IMR-90 (cell line): Measurements from ENCODE around the gene TXNDC5. TPM values are rescaled to one million over a fixed set of nuclear protein-coding genes. Genes with fewer than 3 reads are reported as not detected.

Experiments used
- ATAC-seq: fragments of 200-7000 bp; cut with Tn5 transposase; 2 replicates; pipeline ENCODE4 v1.9.1; 2020; ENCODE audit warnings: low read depth, mild to moderate bottlenecking, moderate library complexity
- BruUV-seq: library from RNA; stranded (reverse); fragments of 400-500 nt; replicated peaks from 2 replicates; lab custom pipeline; 2021; lab: Mats Ljungman, UMichigan
- CTCF ChIA-PET: fragments of 300-600 bp; formaldehyde crosslinking; extraction: SDS; loops from one replicate; lab custom pipeline; 2021; ENCODE audit warnings: antibody characterized with exemption; lab: Yijun Ruan, JAX
- POLR2A ChIA-PET: fragments of 300-600 bp; sonication (Branson Sonifier 250); formaldehyde crosslinking; loops from one replicate; lab custom pipeline; 2022; ENCODE audit warnings: antibody characterized with exemption; ENCODE audit not compliant: unreplicated experiment; lab: Charles Lee
- DNase-seq: peaks from one replicate; pipeline ENCODE4 v3.0.0; 2013
- H2AFZ ChIP-seq: replicated peaks from 2 replicates; pipeline ENCODE3; 2013; ENCODE audit warnings: low read length, mild to moderate bottlenecking; ENCODE audit not compliant: poor library complexity
- H2AK5ac ChIP-seq: 2 replicates; pipeline ENCODE4 v1.6.1; 2013; ENCODE audit warnings: low read depth, low read length, inconsistent platforms
- H2AK9ac ChIP-seq: replicated peaks from 2 replicates; pipeline ENCODE3; 2013; ENCODE audit warnings: mild to moderate bottlenecking, low read depth, low read length, moderate library complexity; ENCODE audit not compliant: poor library complexity
- H2BK120ac ChIP-seq: 2 replicates; pipeline ENCODE4 v1.6.1; 2013; ENCODE audit warnings: low read depth, low read length, inconsistent platforms
- H2BK15ac ChIP-seq: 3 replicates; pipeline ENCODE4 v1.6.1; 2013; ENCODE audit warnings: low read depth, low read length, inconsistent platforms
- H2BK20ac ChIP-seq: 2 replicates; pipeline ENCODE4 v1.6.1; 2013; ENCODE audit warnings: low read depth, mild to moderate bottlenecking, inconsistent platforms, low read length, moderate library complexity
- H2BK5ac ChIP-seq: 2 replicates; pipeline ENCODE4 v1.6.1; 2013; ENCODE audit warnings: mild to moderate bottlenecking, low read depth, low read length, inconsistent platforms; ENCODE audit not compliant: poor library complexity, severe bottlenecking
- H3K14ac ChIP-seq: replicated peaks from 2 replicates; pipeline ENCODE4 v1.6.1; 2013; ENCODE audit warnings: low read depth, low read length, inconsistent platforms
- H3K18ac ChIP-seq: 2 replicates; pipeline ENCODE4 v1.6.1; 2013; ENCODE audit warnings: low read depth, low read length, control low read depth
- H3K23ac ChIP-seq: 2 replicates; pipeline ENCODE4 v1.6.1; 2013; ENCODE audit warnings: low read depth, low read length, inconsistent platforms
- H3K27ac ChIP-seq: 2 replicates; pipeline ENCODE4 v1.5.1; 2013; ENCODE audit warnings: mild to moderate bottlenecking, control low read depth, low read length; ENCODE audit not compliant: insufficient read depth
- H3K27me3 ChIP-seq: 2 replicates; pipeline ENCODE4 v1.6.1; 2013; ENCODE audit warnings: low read length; ENCODE audit not compliant: control insufficient read depth, insufficient read depth
- H3K36me3 ChIP-seq: 2 replicates; pipeline ENCODE4 v1.6.1; 2013; ENCODE audit warnings: low read length, mixed read lengths; ENCODE audit not compliant: control insufficient read depth, insufficient read depth
- H3K4ac ChIP-seq: 2 replicates; pipeline ENCODE4 v1.6.1; 2013; ENCODE audit warnings: low read depth, low read length, inconsistent platforms
- H3K4me1 ChIP-seq: 2 replicates; pipeline ENCODE4 v1.6.1; 2013; ENCODE audit warnings: low read length, mixed read lengths; ENCODE audit not compliant: control insufficient read depth, insufficient read depth
- H3K4me2 ChIP-seq: 2 replicates; pipeline ENCODE4 v1.6.1; 2013; ENCODE audit warnings: low read depth, mild to moderate bottlenecking, control low read depth, low read length, moderate library complexity
- H3K4me3 ChIP-seq: 2 replicates; pipeline ENCODE4 v1.5.1; 2013; ENCODE audit warnings: low read depth, mild to moderate bottlenecking, control low read depth, low read length, moderate library complexity; ENCODE audit not compliant: insufficient read depth
- H3K56ac ChIP-seq: 2 replicates; pipeline ENCODE4 v1.6.1; 2013; ENCODE audit warnings: low read length, inconsistent platforms; ENCODE audit not compliant: insufficient read depth; ENCODE audit errors: extremely low read depth
- H3K79me1 ChIP-seq, 2 experiments: 2 replicates each; pipeline ENCODE4 v1.6.1; 2013; ENCODE audit warnings: low read length in 2 of 2, inconsistent platforms in 1 of 2, low read depth in 1 of 2
- H3K9ac ChIP-seq: 2 replicates; pipeline ENCODE4 v1.6.1; 2013; ENCODE audit warnings: low read depth, low read length, control low read depth
- H3K9me1 ChIP-seq: 2 replicates; pipeline ENCODE4 v1.6.1; 2013; ENCODE audit warnings: low read length, inconsistent platforms; ENCODE audit not compliant: insufficient read depth
- H3K9me3 ChIP-seq: 2 replicates; pipeline ENCODE4 v1.6.1; 2013; ENCODE audit warnings: low read length; ENCODE audit not compliant: control insufficient read depth, insufficient read depth
- H4K20me1 ChIP-seq: 2 replicates; pipeline ENCODE4 v1.6.1; 2013; ENCODE audit warnings: low read length, inconsistent platforms; ENCODE audit not compliant: insufficient read depth
- H4K5ac ChIP-seq: 2 replicates; pipeline ENCODE4 v1.6.1; 2013; ENCODE audit warnings: mild to moderate bottlenecking, low read depth, low read length, control low read depth
- H4K8ac ChIP-seq, 2 experiments: 2 replicates each; pipeline ENCODE4 v1.6.1; 2013; ENCODE audit warnings: low read depth in 2 of 2, low read length in 2 of 2, control low read depth in 1 of 2, inconsistent platforms in 1 of 2
- H4K91ac ChIP-seq: 2 replicates; pipeline ENCODE4 v1.6.1; 2013; ENCODE audit warnings: low read depth, low read length, inconsistent platforms; ENCODE audit not compliant: insufficient read depth
- BHLHE40 ChIP-seq: fragments of 150-350 bp; IDR thresholded peaks from 2 replicates; pipeline ENCODE4 v1.6.1; 2016; ENCODE audit warnings: mild to moderate bottlenecking, low read depth, low read length
- CEBPB ChIP-seq: IDR thresholded peaks from 2 replicates; pipeline ENCODE4 v1.6.1; 2012; ENCODE audit warnings: low read depth, low read length, improper control_type of control experiment
- CHD1 ChIP-seq: IDR thresholded peaks from 2 replicates; pipeline ENCODE4 v1.6.1; 2012; ENCODE audit warnings: low read depth, low read length, improper control_type of control experiment
- CTCF ChIP-seq: conservative IDR thresholded peaks from 2 replicates; pipeline ENCODE4 v1.5.1; 2012; ENCODE audit warnings: mild to moderate bottlenecking, low read depth, low read length, improper control_type of control experiment
- ELK1 ChIP-seq: fragments of 150-350 bp; IDR thresholded peaks from 2 replicates; pipeline ENCODE4 v1.6.1; 2016; ENCODE audit warnings: low read depth, mild to moderate bottlenecking, low read length, moderate library complexity, borderline replicate concordance
- FOS ChIP-seq: fragments of 150-350 bp; IDR thresholded peaks from 2 replicates; pipeline ENCODE4 v1.6.1; 2016; ENCODE audit warnings: low read depth, low read length
- MAFK ChIP-seq: IDR thresholded peaks from 2 replicates; pipeline ENCODE4 v1.6.1; 2012; ENCODE audit warnings: low read depth, low read length, improper control_type of control experiment
- MAZ ChIP-seq: IDR thresholded peaks from 2 replicates; pipeline ENCODE4 v1.6.1; 2012; ENCODE audit warnings: low read depth, mild to moderate bottlenecking, low read length, improper control_type of control experiment, moderate library complexity, borderline replicate concordance
- MXI1 ChIP-seq: IDR thresholded peaks from 2 replicates; pipeline ENCODE4 v1.6.1; 2012; ENCODE audit warnings: low read depth, mild to moderate bottlenecking, low read length, moderate library complexity, borderline replicate concordance
- NFE2L2 ChIP-seq: fragments of 150-350 bp; IDR thresholded peaks from 2 replicates; pipeline ENCODE4 v1.6.1; 2016; ENCODE audit warnings: low read depth, mild to moderate bottlenecking, low read length
- POLR2A ChIP-seq: IDR thresholded peaks from 2 replicates; pipeline ENCODE4 v1.6.1; 2012; ENCODE audit warnings: mild to moderate bottlenecking, low read depth, low read length
- RAD21 ChIP-seq: IDR thresholded peaks from 2 replicates; pipeline ENCODE4 v1.6.1; 2012; ENCODE audit warnings: low read length, improper control_type of control experiment
- RCOR1 ChIP-seq: IDR thresholded peaks from 2 replicates; pipeline ENCODE4 v1.6.1; 2012; ENCODE audit warnings: mild to moderate bottlenecking, low read length, improper control_type of control experiment; ENCODE audit not compliant: insufficient replicate concordance
- RFX5 ChIP-seq: IDR thresholded peaks from 2 replicates; pipeline ENCODE4 v1.8.0; 2012; ENCODE audit warnings: low read depth, mild to moderate bottlenecking, low read length, moderate library complexity
- SMC3 ChIP-seq: fragments of 150-350 bp; IDR thresholded peaks from 2 replicates; pipeline ENCODE4 v1.6.1; 2016; ENCODE audit warnings: low read depth, mild to moderate bottlenecking, antibody characterized with exemption, low read length, moderate library complexity
- USF2 ChIP-seq: fragments of 150-350 bp; IDR thresholded peaks from 2 replicates; pipeline ENCODE4 v1.6.1; 2017; ENCODE audit warnings: mild to moderate bottlenecking, antibody characterized with exemption, low read length, low read depth
- WGBS, 2 experiments: methylation state at CpG; one replicate each; pipeline versions ENCODE4 v1.1.5 to v1.1.7; 2013; ENCODE audit warnings: missing lambda C conversion rate in 2 of 2; ENCODE audit not compliant: insufficient read length in 1 of 2; ENCODE audit errors: extremely low coverage in 2 of 2; 5-methylcytosine and 5-hydroxymethylcytosine counted together
- dilution Hi-C: fragments of 300-500 bp; cut with HindIII; formaldehyde crosslinking; loops from one replicate; pipeline ENCODE4 v1.14.3; 2018; ENCODE audit warnings: low sequenced_read_pairs; ENCODE audit not compliant: unreplicated experiment
- in situ Hi-C: fragments of 300-500 bp; cut with MboI; formaldehyde crosslinking; loops from 3 replicates; pipeline ENCODE4 v1.14.3; 2019; ENCODE audit warnings: low sequenced_read_pairs, inconsistent platforms, mixed read lengths
- intact Hi-C: fragments of 100-400 bp; cut with micrococcal nuclease; formaldehyde crosslinking; loops from 2 replicates; pipeline ENCODE4 v1.10.0; 2022
- polyA plus RNA-seq, 3 experiments: library from polyadenylated mRNA; depleted of rRNA; stranded (reverse); fragments of >200 nt; gene quantifications; 2 replicates each; pipeline ENCODE4 v1.2.3, GENCODE V29; 2012; ENCODE audit warnings: low replicate concordance in 1 of 3
- total RNA-seq: library from RNA; depleted of rRNA; stranded (reverse); fragments of >200 nt; gene quantifications from 2 replicates; pipeline ENCODE4 v1.2.3, GENCODE V29; 2012

The TXNDC5 gene
- total and polyA plus RNA-seq, 2 of the 4 experiments (the other 2 are of a cell fraction): 274 to 439 TPM

- ATAC-seq (no peak), DNase-seq (no peak)
- ChIA-PET CTCF (no interaction called here), POLR2A (no interaction called here)
- BruUV-seq: no TSS peak
- H3K4ac ChIP-seq: peak overlapping the region; percentile 92
- no peak overlapping the region for H4K5ac ChIP-seq
- peak overlapping the region; percentile 84 to 92 for H4K8ac ChIP-seq
- no peaks in the 10 kb centered on the region for H3K9me3 ChIP-seq
- peaks cover 4 to 27% of the 10 kb centered on the region in 2 experiments; a peak in 3 of 4 replicates for H3K79me1 ChIP-seq
- peaks cover 29% of the 10 kb centered on the region for H3K27me3 ChIP-seq
- 100% methylated on average over 1 of the region's 11 CpGs; no CpG with 5 or more reads in 1 of the 2 experiments for WGBS, 2 experiments
- H2BK20ac ChIP-seq: no peak overlapping the region
- peaks cover 6% of the 10 kb centered on the region; the same call in 1 of the 2 replicates for H3K4me1 ChIP-seq
- H3K36me3 ChIP-seq: peaks cover 6% of the 10 kb centered on the region
- no peak overlapping the region for H2BK5ac ChIP-seq
- H3K56ac ChIP-seq: no peak overlapping the region
- no peak overlapping the region for H3K14ac ChIP-seq
- H4K20me1 ChIP-seq: peaks cover 30% of the 10 kb centered on the region
- no peak overlapping the region for H3K27ac ChIP-seq
- peaks cover 7% of the 10 kb centered on the region for H3K9me1 ChIP-seq
- H2AK9ac ChIP-seq: peak overlapping the region; percentile 74
- peak overlapping the region; percentile 90 for H3K9ac ChIP-seq
- dilution Hi-C loops: no loop called here
- no peak overlapping the region for H4K91ac ChIP-seq
- 0 out of 2 replicates have a peak overlapping the region, but pooled peaks have one; percentile 89 for H2BK120ac ChIP-seq
- no peak overlapping the region; the same call in 1 of the 2 replicates for H2AK5ac ChIP-seq
- peak overlapping the region; percentile 85; the same call in 1 of the 2 replicates for H3K23ac ChIP-seq
- H3K4me2 ChIP-seq: peak overlapping the region; percentile 87; the same call in 1 of the 2 replicates
- H3K4me3 ChIP-seq: peak overlapping the region; percentile 96; the same call in 1 of the 2 replicates
- intact Hi-C loops: loop anchor here (2.0 to 5.0 kb wide), 2 partner anchors 66 to 147 kb away; no protein-coding TSS in a partner anchor
- in situ Hi-C loops: no loop called here
- TF ChIP-seq CHD1 (no peak), SMC3 (no peak), MAZ (no peak), CEBPB (no peak), MXI1 (no peak), NFE2L2 (no peak), USF2 (no peak), RAD21 (no peak), CTCF (no peak), BHLHE40 (no peak), POLR2A (no peak), MAFK (no peak), ELK1 (no peak), RCOR1 (no peak), RFX5 (no peak), FOS (no peak)
- H2AFZ ChIP-seq: peak overlapping the region; percentile 96
- H3K18ac ChIP-seq: no peak overlapping the region
- 0 out of 3 replicates have a peak overlapping the region, but pooled peaks have one; percentile 19 for H2BK15ac ChIP-seq
Measured at GRCh38 chr6:7911345-7911725, 747 bp upstream of the TXNDC5 start.
